BJ (cell line): Measurements from ENCODE around the gene LAX1. TPM values are rescaled to one million over a fixed set of nuclear protein-coding genes. Genes with fewer than 3 reads are reported as not detected.

ENCODE experiments used
- CTCF ChIA-PET: fragments of 350-600 bp; formaldehyde crosslinking; extraction: SDS; loops from one replicate; lab custom pipeline; 2021; ENCODE audit warnings: antibody characterized with exemption, inconsistent platforms; lab: Yijun Ruan, JAX
- POLR2A ChIA-PET: fragments of 300-600 bp; sonication (Branson Sonifier 250); formaldehyde crosslinking; extraction: SDS; loops from one replicate; lab custom pipeline; 2021; ENCODE audit warnings: antibody characterized with exemption; lab: Charles Lee
- DNase-seq: peaks from one replicate; pipeline ENCODE4 v3.0.0-alpha.2; 2011; ENCODE audit warnings: low read depth
- H3K27me3 ChIP-seq: 2 replicates; pipeline ENCODE4 v1.6.0; 2011; ENCODE audit warnings: low read length; ENCODE audit not compliant: control insufficient read depth, insufficient read depth
- H3K36me3 ChIP-seq: 2 replicates; pipeline ENCODE4 v1.5.1; 2011; ENCODE audit warnings: low read length; ENCODE audit not compliant: control insufficient read depth, insufficient read depth
- H3K4me3 ChIP-seq: 2 replicates; pipeline ENCODE4 v1.5.1; 2011; ENCODE audit warnings: low read depth, mild to moderate bottlenecking, control low read depth, low read length
- CTCF ChIP-seq: IDR thresholded peaks from 2 replicates; pipeline ENCODE4 v1.5.1; 2011; ENCODE audit warnings: low read depth, mild to moderate bottlenecking, control low read depth, inconsistent platforms, low read length, moderate library complexity; ENCODE audit not compliant: insufficient read depth
- polyA plus RNA-seq: library from polyadenylated mRNA; depleted of rRNA; stranded (reverse); fragments of >200 nt; gene quantifications from 2 replicates; pipeline ENCODE4 v1.2.3, GENCODE V29; 2011

Gene LAX1
- polyA plus RNA-seq, 1 experiment: not detected

DNA sequence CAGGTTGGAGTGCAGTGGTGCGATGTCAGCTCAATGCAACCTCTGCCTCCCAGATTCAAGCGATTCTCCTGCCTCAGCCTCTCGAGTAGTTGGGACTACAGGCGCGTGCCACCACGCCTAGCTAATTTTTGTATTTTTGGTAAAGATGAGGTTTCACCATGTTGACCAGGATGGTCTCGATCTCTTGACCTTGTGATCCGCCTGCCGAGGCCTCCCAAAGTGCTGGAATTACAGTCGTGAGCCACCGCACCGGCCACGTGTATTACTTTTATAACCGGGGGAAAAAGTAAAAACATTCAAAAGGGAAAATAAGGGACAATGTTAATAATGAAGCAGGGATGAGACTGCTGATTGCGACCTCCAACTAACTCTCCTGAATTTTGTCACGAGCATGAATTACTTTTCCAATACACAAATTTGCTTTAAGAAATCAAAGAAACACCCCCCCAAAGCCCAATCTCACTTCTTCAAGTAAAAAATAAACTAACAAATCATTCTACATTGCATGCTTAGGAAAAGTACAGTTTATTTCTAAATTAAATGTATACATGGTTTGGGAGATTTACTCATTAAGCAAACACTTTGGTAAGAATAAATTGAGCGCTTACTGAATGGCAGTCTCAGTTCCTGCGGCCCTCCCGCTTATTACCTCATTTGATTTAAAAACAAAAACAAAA lies 29.9 kb downstream of the LAX1 start:
- Histone ChIP-seq H3K36me3 (peaks cover 3% of the 10 kb centered on the region; the same call in 1 of the 2 replicates), H3K27me3 (no peaks in the 10 kb centered on the region), H3K4me3 (peak overlapping the region; percentile 26)
- ChIA-PET POLR2A (interaction anchor here (0.7 kb wide), 1 partner anchor 1374 kb away, joined by 16 read pairs; no protein-coding TSS in a partner anchor), CTCF (no interaction called here)
- DNase-seq: no peak
- no peak for TF ChIP-seq CTCF

DNA sequence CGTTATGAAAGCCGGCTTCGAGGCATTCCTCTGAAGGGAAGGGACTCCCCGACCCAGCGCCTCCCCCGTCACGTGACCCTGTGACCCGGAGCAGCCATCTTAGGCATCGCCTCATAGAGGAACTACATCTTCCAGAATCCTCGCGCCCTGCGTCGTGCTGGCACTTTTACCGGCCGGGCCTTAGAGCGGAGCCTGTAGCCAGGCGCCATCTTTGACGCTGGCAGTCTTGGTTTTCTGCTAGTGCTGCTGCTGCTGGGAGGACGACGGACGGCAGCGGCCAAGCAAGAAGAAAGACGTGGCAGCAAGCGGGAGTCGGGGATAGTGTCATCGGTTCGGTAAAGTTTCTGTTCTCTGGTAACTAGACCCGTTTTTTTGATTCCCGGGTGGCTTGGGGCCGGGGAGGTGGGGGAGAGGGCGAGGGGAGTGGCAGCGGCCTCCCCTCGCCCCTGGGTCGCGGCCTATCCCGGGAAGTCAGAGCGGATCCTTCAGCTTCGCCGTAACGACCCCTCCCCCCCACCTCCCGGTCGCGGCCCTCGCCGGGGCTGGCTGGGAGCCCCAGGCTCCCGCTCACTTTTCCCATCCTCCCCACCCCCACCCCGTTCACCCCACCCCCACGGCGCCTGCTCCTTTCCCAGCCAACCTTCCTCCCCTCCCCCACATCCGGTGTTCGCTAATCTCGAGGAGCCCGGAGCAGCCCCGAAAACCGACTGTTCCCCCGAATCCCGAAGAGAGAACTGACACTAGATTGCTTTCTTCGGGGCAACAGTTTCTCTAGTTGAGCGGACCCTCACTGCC lies 30.7 kb downstream of the LAX1 start, which contains the start of the genes ZBED6 and ZC3H11A:
ZBED6 (plus strand) TSS at position 183 of the 795 bp plus-strand sequence. CDS start 1,900 bp downstream, outside the sequence.
ZC3H11A (plus strand) TSS at position 183 of the 795 bp plus-strand sequence. CDS start 21,448 bp downstream, outside the sequence.
- DNase-seq: peak; percentile 94
- ChIA-PET POLR2A (no interaction called here), CTCF (no interaction called here)
- Histone ChIP-seq H3K36me3 (peaks cover 3% of the 10 kb centered on the region; the same call in 1 of the 2 replicates), H3K4me3 (peak within 1 kb of the TSS; percentile 86), H3K27me3 (no peaks in the 10 kb centered on the region)
- no peak for TF ChIP-seq CTCF

DNA sequence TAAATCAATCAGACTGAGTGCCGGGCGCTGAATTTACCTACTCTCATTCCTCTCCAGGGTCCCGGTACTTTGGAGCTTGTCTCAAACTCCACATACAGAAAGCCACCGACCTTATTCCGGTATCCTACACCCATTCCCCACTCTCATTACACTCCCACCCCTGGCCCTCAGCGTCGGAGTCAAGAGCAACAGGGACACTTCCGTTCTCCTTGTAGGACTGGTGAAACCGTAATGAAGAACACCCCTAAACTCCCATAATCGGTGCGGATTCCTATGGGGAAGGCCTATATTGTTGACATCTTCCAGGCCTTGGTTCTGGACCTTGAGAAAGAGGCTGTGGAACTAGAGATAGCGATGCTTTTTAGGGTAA lies 31.2 kb downstream of the LAX1 start:
- DNase-seq: no peak
- no peaks in the 10 kb centered on the region for H3K27me3 ChIP-seq
- no peak for TF ChIP-seq CTCF
- POLR2A ChIA-PET: no interaction called here
- H3K36me3 ChIP-seq: peaks cover 3% of the 10 kb centered on the region; the same call in 1 of the 2 replicates
- CTCF ChIA-PET: no interaction called here
- peak overlapping the region; percentile 86 for H3K4me3 ChIP-seq

DNA sequence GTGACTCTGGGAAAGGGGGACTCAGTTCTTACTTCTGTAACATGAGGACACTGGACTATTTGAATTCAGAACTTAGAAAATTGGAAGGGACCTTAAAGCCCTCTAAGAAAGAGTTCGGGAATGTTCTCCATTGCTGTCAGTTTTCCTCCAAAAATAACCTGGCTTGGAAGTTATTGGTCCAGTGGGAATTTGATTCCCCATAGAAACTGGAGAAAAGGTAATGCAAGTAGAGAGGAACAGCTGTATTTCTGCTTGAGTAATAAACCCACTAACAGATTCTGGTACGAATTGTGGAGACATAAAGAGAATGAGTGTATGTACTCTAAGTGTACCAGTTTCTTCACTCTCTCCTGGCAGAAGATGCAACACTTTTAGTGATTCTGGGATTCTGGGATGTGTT lies 32.2 kb downstream of the LAX1 start:
- ChIA-PET CTCF (interaction anchor here (0.7 to 1.1 kb wide), 3 partner anchors 13 to 292 kb away, joined by 3 read pairs; no protein-coding TSS in a partner anchor), POLR2A (interaction anchor here (0.8 kb wide), 1 partner anchor 10 kb away, joined by 4 read pairs; no protein-coding TSS in a partner anchor)
- Histone ChIP-seq H3K27me3 (no peaks in the 10 kb centered on the region), H3K36me3 (peaks cover 3% of the 10 kb centered on the region; the same call in 1 of the 2 replicates), H3K4me3 (peak overlapping the region; percentile 86)
- no peak for TF ChIP-seq CTCF
- no peak for DNase-seq
